ENCODE data around the gene UBE2Q1. TPM values are rescaled to one million over a fixed set of nuclear protein-coding genes. Genes with fewer than 3 reads are reported as not detected.
A peak's percentile ranks its signal among the peaks of the same experiment; 100 is the strongest.

The UBE2Q1 gene
- total and polyA plus RNA-seq, 2 of the 8 experiments (the other 6 are each of a cell fraction or from before 2014, with no cell fraction given), result 13.2 to 95.8 TPM

- TF ChIP-seq SIN3A (conservative IDR thresholded peaks at IDR 0.05 in 1 of 2, IDR thresholded peaks at IDR 0.05 in 1 of 2; ENCODE audit: low read depth in 1 of 2, low read length in 2 of 2) (peak; percentile 80 to 98; a peak in 3 of 4 replicates), HDAC6 (IDR thresholded peaks at IDR 0.05; ENCODE audit: low read depth, low read length) (no peak), RBBP5 (IDR thresholded peaks at IDR 0.05; ENCODE audit: borderline replicate concordance, low read depth, low read length) (no peak), NANOG (IDR thresholded peaks at IDR 0.05; ENCODE audit: insufficient read depth, low read depth, low read length, poor library complexity, severe bottlenecking) (no peak), TAF7 (optimal IDR thresholded peaks at IDR 0.05; ENCODE audit: borderline replicate concordance, low read depth, low read length) (peak; percentile 18), SP2 (IDR thresholded peaks at IDR 0.05; ENCODE audit: low read length) (no peak), KDM5A (IDR thresholded peaks at IDR 0.05; ENCODE audit: low read length) (no peak), PHF8 (conservative IDR thresholded peaks at IDR 0.05; ENCODE audit: low read depth, low read length) (0 out of 2 replicates have a peak, but pooled peaks have one; percentile 18), CREB1 (IDR thresholded peaks at IDR 0.05) (0 out of 2 replicates have a peak, but pooled peaks have one; percentile 6), SRF (IDR thresholded peaks at IDR 0.05; ENCODE audit: low read depth, low read length) (no peak), SIX5 (IDR thresholded peaks at IDR 0.05; ENCODE audit: low read depth, low read length) (no peak), ATF3 (IDR thresholded peaks at IDR 0.05; ENCODE audit: insufficient read depth, low read depth, low read length) (no peak), POLR2AphosphoS5 (IDR thresholded peaks at IDR 0.05; ENCODE audit: low read depth, low read length) (peak; percentile 67)
- TF ChIP-seq, protein P1, sequence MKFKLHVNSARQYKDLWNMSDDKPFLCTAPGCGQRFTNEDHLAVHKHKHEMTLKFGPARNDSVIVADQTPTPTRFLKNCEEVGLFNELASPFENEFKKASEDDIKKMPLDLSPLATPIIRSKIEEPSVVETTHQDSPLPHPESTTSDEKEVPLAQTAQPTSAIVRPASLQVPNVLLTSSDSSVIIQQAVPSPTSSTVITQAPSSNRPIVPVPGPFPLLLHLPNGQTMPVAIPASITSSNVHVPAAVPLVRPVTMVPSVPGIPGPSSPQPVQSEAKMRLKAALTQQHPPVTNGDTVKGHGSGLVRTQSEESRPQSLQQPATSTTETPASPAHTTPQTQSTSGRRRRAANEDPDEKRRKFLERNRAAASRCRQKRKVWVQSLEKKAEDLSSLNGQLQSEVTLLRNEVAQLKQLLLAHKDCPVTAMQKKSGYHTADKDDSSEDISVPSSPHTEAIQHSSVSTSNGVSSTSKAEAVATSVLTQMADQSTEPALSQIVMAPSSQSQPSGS (IDR thresholded peaks at IDR 0.05; ENCODE audit: low read length), result no peak
Observed at GRCh38 chr1:154567386-154568156, 9.1 kb upstream of the UBE2Q1 start, which contains the start of gene CHRNB2 (continued).

Data from H1 (cell line).